BJ (cell line): Measurements from ENCODE around the gene GRK3. TPM values are rescaled to one million over a fixed set of nuclear protein-coding genes. Genes with fewer than 3 reads are reported as not detected.
"Not testable (repeated sequence)": the region's sequence is repeated elsewhere in the genome, so short reads cannot be mapped to it uniquely, and the experiment has no call there.

Experiments
- CTCF ChIA-PET: fragments of 350-600 bp; formaldehyde crosslinking; extraction: SDS; loops from one replicate; lab custom pipeline; 2021; ENCODE audit warnings: antibody characterized with exemption, inconsistent platforms; lab: Yijun Ruan, JAX
- POLR2A ChIA-PET: fragments of 300-600 bp; sonication (Branson Sonifier 250); formaldehyde crosslinking; extraction: SDS; loops from one replicate; lab custom pipeline; 2021; ENCODE audit warnings: antibody characterized with exemption; lab: Charles Lee
- DNase-seq: peaks from one replicate; pipeline ENCODE4 v3.0.0-alpha.2; 2011; ENCODE audit warnings: low read depth
- H3K27me3 ChIP-seq: 2 replicates; pipeline ENCODE4 v1.6.0; 2011; ENCODE audit warnings: low read length; ENCODE audit not compliant: control insufficient read depth, insufficient read depth
- H3K36me3 ChIP-seq: 2 replicates; pipeline ENCODE4 v1.5.1; 2011; ENCODE audit warnings: low read length; ENCODE audit not compliant: control insufficient read depth, insufficient read depth
- H3K4me3 ChIP-seq: 2 replicates; pipeline ENCODE4 v1.5.1; 2011; ENCODE audit warnings: low read depth, mild to moderate bottlenecking, control low read depth, low read length
- CTCF ChIP-seq: IDR thresholded peaks from 2 replicates; pipeline ENCODE4 v1.5.1; 2011; ENCODE audit warnings: low read depth, mild to moderate bottlenecking, control low read depth, inconsistent platforms, low read length, moderate library complexity; ENCODE audit not compliant: insufficient read depth
- polyA plus RNA-seq: library from polyadenylated mRNA; depleted of rRNA; stranded (reverse); fragments of >200 nt; gene quantifications from 2 replicates; pipeline ENCODE4 v1.2.3, GENCODE V29; 2011

The GRK3 gene
- polyA plus RNA-seq, 1 experiment = 0.72 TPM

- DNase-seq = no peak
- ChIA-PET CTCF (interaction anchor here (1.1 kb wide), 1 partner anchor 15 kb away, joined by 3 read pairs; no protein-coding TSS in a partner anchor), POLR2A (no interaction called here)
- no peaks in the 10 kb centered on the region for H3K36me3 ChIP-seq
- no peak overlapping the region for H3K4me3 ChIP-seq
- TF ChIP-seq CTCF = no peak
- H3K27me3 ChIP-seq = no peaks in the 10 kb centered on the region
Observed at GRCh38 chr22:25598609-25599008, 34.1 kb downstream of the GRK3 start.

- CTCF ChIA-PET = no interaction called here
- DNase-seq = no peak
- POLR2A ChIA-PET = no interaction called here
- Histone ChIP-seq H3K4me3 (no peak overlapping the region), H3K36me3 (no peaks in the 10 kb centered on the region), H3K27me3 (no peaks in the 10 kb centered on the region)
- TF ChIP-seq CTCF = no peak
Observed at GRCh38 chr22:25602445-25602844, 38.0 kb downstream of the GRK3 start.

- no peak for TF ChIP-seq CTCF
- DNase-seq = no peak
- CTCF ChIA-PET = no interaction called here
- no peak overlapping the region for H3K4me3 ChIP-seq
- H3K36me3 ChIP-seq = no peaks in the 10 kb centered on the region
- H3K27me3 ChIP-seq = no peaks in the 10 kb centered on the region
- POLR2A ChIA-PET = no interaction called here
Observed at GRCh38 chr22:25602916-25603315, 38.4 kb downstream of the GRK3 start.

- CTCF ChIA-PET, H3K27me3 ChIP-seq, H3K4me3 ChIP-seq, DNase-seq, H3K36me3 ChIP-seq, POLR2A ChIA-PET: not testable (repeated sequence)
Observed at GRCh38 chr22:25605146-25605545, 40.7 kb downstream of the GRK3 start.

- DNase-seq, H3K4me3 ChIP-seq, POLR2A ChIA-PET, CTCF ChIA-PET, H3K27me3 ChIP-seq, H3K36me3 ChIP-seq: not testable (repeated sequence)
Observed at GRCh38 chr22:25605565-25605964, 41.1 kb downstream of the GRK3 start.

GRCh38 chr22:25611284-25611683, 46.8 kb downstream of the GRK3 start:
- DNase-seq, H3K27me3 ChIP-seq, CTCF ChIA-PET, POLR2A ChIA-PET, H3K36me3 ChIP-seq, H3K4me3 ChIP-seq: not testable (repeated sequence)

GRCh38 chr22:25613131-25613530, 48.7 kb downstream of the GRK3 start:
- H3K4me3 ChIP-seq, POLR2A ChIA-PET, H3K27me3 ChIP-seq, DNase-seq, H3K36me3 ChIP-seq: not testable (repeated sequence)
- CTCF ChIA-PET = interaction anchor here (0.6 kb wide), 1 partner anchor 23 kb away, joined by 3 read pairs; no protein-coding TSS in a partner anchor

GRCh38 chr22:25613558-25613957, 49.1 kb downstream of the GRK3 start:
- H3K36me3 ChIP-seq, POLR2A ChIA-PET, H3K4me3 ChIP-seq, H3K27me3 ChIP-seq, DNase-seq: not testable (repeated sequence)
- CTCF ChIA-PET = interaction anchor here (0.6 kb wide), 1 partner anchor 24 kb away, joined by 3 read pairs; no protein-coding TSS in a partner anchor

- H3K4me3 ChIP-seq, POLR2A ChIA-PET, H3K27me3 ChIP-seq, H3K36me3 ChIP-seq, DNase-seq, CTCF ChIA-PET: not testable (repeated sequence)
Observed at GRCh38 chr22:25614791-25615190, 50.3 kb downstream of the GRK3 start.
